Left hindlimb (tissue), 1 donor: ENCODE results near the gene RCE1.
A peak's percentile ranks its signal among the peaks of the same experiment; 100 is the strongest.

Source experiments
- DNase-seq: peaks from one replicate; pipeline ENCODE4 v3.0.0-alpha.2; 2018

RCE1 gene

DNA sequence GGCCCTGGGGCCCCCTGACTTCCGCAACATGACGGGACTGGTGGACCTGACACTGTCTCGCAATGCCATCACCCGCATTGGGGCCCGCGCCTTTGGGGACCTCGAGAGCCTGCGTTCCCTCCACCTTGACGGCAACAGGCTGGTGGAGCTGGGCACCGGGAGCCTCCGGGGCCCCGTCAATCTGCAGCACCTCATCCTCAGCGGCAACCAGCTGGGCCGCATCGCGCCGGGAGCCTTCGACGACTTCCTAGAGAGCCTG is 14.6 kb downstream of the RCE1 start:
- DNase-seq: no peak

DNA sequence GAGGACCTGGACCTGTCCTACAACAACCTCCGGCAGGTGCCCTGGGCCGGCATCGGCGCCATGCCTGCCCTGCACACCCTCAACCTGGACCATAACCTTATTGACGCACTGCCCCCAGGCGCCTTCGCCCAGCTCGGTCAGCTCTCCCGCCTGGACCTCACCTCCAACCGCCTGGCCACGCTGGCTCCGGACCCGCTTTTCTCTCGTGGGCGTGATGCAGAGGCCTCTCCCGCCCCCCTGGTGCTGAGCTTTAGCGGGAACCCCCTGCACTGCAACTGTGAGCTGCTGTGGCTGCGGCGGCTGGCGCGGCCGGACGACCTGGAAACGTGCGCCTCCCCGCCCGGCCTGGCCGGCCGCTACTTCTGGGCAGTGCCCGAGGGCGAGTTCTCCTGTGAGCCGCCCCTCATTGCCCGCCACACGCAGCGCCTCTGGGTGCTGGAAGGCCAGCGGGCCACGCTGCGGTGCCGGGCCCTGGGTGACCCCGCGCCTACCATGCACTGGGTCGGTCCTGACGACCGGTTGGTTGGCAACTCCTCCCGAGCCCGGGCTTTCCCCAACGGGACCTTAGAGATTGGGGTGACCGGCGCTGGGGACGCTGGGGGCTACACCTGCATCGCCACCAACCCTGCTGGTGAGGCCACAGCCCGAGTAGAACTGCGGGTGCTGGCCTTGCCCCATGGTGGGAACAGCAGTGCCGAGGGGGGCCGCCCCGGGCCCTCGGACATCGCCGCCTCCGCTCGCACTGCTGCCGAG is 15.1 kb downstream of the RCE1 start:
- peak; percentile 37 for DNase-seq

DNA sequence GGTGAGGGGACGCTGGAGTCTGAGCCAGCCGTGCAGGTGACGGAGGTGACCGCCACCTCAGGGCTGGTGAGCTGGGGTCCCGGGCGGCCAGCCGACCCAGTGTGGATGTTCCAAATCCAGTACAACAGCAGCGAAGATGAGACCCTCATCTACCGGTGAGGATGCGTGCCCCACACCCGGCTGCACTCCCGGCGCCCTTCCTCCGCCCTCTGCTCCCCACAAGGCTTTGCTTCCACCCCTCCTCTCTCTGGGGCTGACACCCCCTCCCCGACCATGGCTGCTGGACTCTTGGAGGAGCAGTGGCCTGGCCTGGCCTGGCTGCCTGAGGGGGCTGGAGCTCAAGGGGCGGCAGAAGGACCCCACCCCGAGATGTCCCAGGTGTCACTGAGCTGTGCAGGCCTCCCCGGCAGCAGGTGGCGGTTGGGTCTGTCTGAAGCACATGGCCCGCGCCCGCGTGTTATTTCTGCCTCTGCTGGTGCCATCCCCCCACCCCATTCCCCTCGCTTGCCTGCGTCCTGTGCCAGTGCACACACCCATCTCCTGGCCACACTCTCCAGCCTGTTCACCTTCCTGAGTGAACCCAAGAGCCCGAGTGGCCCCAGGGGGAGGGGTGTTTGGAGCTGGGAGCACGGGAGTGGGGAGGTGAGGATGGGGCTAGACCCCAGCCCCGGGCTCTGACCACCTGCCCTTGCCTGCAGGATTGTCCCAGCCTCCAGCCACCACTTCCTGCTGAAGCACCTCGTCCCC is 15.9 kb downstream of the RCE1 start:
- DNase-seq: peak; percentile 23

DNA sequence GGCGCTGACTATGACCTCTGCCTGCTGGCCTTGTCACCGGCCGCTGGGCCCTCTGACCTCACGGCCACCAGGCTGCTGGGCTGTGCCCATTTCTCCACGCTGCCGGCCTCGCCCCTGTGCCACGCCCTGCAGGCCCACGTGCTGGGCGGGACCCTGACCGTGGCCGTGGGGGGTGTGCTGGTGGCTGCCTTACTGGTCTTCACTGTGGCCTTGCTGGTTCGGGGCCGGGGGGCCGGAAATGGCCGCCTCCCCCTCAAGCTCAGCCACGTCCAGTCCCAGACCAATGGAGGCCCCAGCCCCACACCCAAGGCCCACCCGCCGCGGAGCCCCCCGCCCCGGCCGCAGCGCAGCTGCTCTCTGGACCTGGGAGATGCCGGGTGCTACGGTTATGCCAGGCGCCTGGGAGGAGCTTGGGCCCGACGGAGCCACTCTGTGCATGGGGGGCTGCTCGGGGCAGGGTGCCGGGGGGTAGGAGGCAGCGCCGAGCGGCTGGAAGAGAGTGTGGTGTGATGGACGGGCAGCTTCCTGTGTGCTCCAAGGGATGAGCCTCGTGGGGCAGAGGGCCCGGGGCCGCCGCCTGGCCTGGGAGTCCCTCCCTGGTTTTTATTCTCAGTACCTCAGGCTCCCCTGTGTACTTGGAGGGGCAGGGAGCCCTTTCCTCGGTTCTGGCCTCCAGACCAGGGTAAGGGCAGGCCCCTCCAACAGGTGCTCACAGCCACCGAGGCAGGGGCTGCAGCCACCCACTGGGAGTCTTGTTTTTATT is 16.6 kb downstream of the RCE1 start:
- DNase-seq: peak; percentile 27

- no peak for DNase-seq
These were observed 17.2 kb downstream of the RCE1 start for GRCh38 chr11:66860449-66860831.

DNA sequence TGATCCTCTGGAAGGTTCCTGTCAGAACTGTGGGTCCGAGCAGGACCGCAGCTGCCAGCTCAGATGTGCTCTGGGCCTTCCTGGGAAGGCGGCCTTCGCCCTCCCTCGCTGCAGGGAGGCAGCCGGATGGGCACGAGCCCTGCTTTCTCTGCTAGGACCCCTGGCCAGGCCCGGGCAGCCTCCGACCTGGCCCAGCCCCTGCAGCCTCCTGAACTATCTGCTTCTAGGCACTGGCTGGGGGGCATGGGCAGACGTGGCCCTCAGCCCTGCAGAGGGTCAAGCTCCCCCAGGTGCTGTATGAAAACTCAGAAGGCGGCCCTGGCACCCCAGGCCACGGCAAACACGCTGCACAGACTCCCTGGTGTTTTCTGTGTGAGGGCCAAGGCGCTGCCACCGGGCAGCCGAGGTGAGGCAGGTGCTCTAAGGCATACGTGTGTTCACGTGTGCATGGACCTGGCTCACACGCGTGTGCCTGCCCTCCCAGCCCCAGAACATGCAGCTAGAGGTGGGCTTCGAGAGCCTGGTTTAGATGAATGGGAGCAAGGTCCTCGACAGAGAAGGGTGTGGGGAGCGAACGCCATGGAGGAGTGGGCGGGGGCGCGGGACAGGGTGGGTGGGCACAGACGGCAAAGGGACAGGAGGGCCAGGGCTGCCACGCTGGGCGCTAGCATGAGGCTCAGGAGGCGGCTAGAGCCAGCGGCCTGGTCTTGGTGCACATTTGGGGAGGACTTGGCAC is 18.0 kb downstream of the RCE1 start:
- DNase-seq: no peak

- DNase-seq: no peak
These were observed 18.7 kb downstream of the RCE1 start for GRCh38 chr11:66861774-66862558.

GRCh38 chr11:66862559-66863037 is 19.4 kb downstream of the RCE1 start:
- no peak for DNase-seq

- DNase-seq: peak; percentile 33
These were observed 20.3 kb downstream of the RCE1 start for GRCh38 chr11:66863428-66864125.

- DNase-seq: no peak
These were observed 21.1 kb downstream of the RCE1 start for GRCh38 chr11:66864172-66864901.

DNA sequence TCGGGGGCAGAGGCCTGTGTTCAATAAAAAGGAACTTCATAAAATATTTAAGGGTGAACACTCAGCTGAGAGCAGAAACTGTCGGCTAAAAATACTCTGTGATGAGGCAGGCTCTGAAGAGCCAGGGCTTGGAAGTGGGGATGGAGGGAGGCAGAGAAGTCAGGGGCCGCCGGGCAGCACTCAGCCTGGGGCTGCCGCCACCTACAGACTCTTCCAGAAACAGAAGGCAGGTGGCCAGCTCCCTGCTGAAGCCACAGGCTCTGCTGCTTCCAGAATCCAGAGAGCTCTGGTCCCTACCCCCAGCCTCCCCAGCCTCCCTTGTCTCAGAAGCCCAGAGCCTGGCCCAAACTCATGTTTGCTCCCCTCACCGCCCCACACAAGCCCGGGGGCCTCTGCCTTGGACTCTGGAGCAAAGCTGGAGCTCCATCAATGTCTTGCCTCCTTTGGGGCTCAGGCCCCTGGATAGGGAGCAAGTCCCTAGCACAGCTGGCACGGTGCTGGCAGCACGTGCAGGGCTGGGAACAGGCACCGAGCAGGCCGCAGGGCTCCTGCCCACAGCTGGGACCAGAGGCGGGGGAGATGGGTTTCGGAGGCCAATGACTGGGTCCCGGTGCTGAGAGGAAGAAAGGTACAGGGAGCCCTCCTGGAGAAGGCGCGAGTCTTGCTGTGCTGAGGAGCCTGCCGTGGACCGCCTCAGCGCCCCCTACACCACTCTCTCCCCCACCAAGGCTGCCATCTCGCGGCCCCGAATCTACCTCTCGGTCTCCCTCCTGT is 21.9 kb downstream of the RCE1 start:
- DNase-seq: peak; percentile 29

- DNase-seq: no peak
These were observed 22.8 kb downstream of the RCE1 start for GRCh38 chr11:66866007-66866406.

DNA sequence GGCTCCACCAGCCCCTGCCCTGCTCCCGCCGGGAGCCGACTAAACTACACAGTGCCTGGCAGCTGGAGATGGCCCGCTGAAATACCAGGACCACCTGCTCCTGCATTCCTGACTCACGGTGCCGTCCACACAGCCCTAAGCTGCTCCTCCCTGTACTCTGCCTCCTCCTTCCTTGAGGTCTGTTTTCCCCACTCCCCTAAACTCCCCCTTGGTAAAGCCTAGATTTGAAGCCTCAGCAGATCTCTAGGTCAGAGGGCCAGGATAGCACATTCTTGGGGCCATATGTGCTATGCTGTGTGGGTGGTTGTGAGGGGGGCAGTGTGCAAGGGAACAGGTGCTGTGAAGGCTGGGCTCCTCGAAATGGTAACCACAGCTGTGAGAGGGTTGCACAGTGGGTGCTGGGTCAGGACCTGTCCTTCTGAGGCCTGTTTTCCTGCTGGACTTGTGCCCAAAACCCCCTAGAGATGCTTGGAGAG is 23.3 kb downstream of the RCE1 start:
- peak; percentile 68 for DNase-seq

DNA sequence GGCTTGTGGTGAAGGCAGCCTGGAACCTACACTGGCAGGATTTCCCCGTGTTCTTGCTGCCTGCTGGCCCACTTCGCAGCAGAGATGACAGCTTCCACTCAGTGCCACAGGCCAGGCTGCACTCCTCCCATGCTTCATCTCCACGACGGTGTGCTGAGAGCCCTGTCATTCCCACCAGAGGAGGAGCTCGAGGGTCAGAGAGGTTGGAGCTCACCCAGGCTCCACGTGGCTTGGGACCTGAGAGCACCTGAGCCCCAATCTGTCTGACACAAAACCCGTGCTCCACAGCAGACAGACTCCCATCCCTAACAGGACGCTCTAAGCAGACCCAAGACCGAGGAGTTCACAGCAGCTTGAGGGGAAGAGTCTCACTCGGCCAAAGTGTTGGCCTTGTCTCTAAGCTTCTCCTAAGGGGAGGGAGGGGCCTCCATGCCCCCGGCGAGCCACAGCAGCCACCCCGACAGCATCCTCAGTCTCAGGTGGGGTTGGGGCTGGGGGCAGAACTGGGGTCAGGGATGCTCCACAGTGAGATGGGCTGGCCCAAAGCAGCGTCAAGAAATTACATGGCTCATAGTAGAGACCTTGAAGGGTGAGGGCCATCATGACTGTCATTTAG is 24.3 kb downstream of the RCE1 start:
- no peak for DNase-seq

DNA sequence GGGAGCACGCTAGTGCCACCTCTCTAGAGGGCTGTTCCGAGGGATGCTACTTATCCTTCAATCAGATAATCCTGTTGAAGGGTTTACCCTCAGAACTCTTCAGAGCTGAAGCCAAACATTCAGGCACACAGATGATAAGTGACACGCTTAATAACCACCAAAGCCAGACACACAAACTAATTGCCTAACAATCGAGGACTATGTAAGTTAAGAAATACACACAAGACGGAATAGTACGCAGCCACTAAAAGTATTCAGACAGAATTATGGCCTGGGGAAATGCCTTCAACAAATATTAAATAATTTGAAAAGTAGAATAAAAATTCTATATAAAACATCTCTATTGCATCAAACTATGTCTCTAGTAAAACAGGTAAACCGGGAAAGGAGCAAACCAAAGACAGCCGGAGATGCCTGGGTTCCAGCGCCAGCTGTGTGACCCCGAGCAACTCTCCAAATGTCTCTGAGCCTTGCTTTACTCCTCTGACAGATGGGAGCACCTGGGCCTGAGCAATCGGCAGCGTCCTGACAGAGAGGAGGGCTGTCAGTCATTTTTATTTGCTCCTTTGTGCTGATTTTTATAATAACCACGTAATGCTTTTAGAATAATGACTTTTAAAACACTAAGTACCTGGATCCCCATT is 25.0 kb downstream of the RCE1 start:
- no peak for DNase-seq

DNA sequence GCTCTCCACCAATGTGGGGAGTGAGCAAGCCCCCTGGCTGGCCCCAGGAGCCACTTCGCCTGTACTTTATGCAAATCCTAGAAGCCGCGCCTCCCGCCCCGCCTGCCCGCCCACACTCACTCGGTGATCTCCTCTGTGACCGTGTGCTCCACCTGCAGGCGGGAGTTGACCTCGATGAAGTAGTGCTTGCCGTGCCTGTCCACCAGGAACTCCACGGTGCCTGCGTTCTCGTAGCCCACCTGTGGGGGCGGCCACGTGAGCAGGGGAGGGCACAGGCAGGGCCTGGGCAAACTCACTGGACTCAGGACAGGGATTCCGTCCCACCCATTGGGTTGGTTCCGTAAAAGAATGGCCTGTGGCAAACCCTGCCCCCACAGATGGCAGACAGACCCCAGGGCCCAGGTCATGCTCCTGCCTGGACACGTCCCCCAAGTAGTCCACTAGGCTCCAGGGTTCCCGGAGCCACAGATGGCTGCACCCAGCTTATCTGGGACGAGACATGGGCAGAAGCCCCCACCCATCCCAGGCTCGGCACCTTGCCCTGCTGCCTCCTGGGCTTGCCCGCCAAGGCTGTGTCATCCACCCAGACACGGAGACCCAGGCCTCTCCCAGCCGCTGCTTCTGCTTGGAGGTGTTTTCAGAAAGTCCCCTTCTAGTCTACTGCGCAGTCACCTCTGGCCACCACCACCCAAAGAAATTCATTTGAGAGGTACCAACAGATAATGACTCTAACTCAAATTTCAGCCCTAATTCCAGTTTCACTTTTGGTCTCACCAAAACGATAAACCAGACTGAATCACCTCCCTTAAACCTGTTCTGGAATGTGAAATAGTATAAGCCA is 25.7 kb downstream of the RCE1 start:
- peak; percentile 32 for DNase-seq

DNA sequence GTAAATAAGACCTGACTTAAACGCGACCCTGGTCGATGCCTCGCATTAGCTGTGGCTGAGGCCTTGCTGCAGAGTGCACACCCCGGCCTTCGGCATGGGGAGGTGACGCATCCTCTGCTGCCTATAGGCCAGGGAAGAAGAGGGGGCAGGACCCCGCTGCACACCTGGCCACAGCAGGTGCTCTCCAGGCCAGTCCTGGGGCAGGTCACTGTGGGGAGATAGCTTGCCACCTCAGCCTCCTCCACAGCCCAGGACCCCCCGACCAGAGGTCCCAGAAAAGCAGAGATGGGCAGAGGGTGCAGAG is 26.3 kb downstream of the RCE1 start:
- DNase-seq: no peak

DNA sequence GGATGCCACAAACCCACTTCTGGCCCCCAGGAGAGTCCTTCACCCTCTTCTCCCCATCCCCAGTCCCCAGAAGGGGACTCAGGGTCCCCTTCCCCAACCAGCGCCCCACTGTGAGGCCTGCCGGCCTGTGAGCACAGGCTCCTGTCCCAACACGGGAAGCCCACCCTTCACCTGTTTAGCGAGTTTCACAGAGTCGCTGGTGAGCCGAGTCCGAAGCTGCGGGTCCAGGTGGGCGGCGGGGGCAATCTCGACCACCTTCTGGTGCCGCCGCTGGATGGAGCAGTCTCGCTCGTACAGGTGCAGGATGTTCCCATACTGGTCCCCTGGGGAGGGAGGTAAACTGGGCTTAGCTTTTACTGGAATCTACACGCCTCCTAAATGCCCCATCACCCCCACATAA is 26.9 kb downstream of the RCE1 start:
- no peak for DNase-seq
